AG04450 (cell line): ENCODE results near the gene ARHGAP42. TPM values are rescaled to one million over a fixed set of nuclear protein-coding genes. Genes with fewer than 3 reads are reported as not detected.

ENCODE experiments used
- CTCF ChIA-PET: fragments of 300-600, 350-600 bp; formaldehyde crosslinking; extraction: SDS; loops from one replicate; lab custom pipeline; 2022; ENCODE audit warnings: antibody characterized with exemption, inconsistent platforms; lab: Charles Lee
- POLR2A ChIA-PET: fragments of 350-600 bp; formaldehyde crosslinking; extraction: SDS; loops from one replicate; lab custom pipeline; 2021; ENCODE audit warnings: antibody characterized with exemption, inconsistent platforms; lab: Yijun Ruan, JAX
- DNase-seq: peaks from one replicate; pipeline ENCODE4 v3.0.0-alpha.2; 2011; ENCODE audit warnings: low read depth, low spot score
- H3K27ac ChIP-seq: one replicate; pipeline ENCODE4 v1.5.1; 2012; ENCODE audit warnings: low read depth, low read length, control low read depth
- H3K27me3 ChIP-seq: one replicate; pipeline ENCODE4 v1.6.0; 2012; ENCODE audit warnings: low read length; ENCODE audit not compliant: control insufficient read depth, insufficient read depth
- H3K4me3 ChIP-seq: 2 replicates; pipeline ENCODE4 v1.5.1; 2011; ENCODE audit warnings: mild to moderate bottlenecking, low read depth, low read length, control low read depth
- H3K9me3 ChIP-seq: 2 replicates; pipeline ENCODE4 v1.5.1; 2012; ENCODE audit warnings: low read length; ENCODE audit not compliant: control insufficient read depth, insufficient read depth
- polyA plus RNA-seq: library from polyadenylated mRNA; depleted of rRNA; stranded (reverse); fragments of >200 nt; gene quantifications from 2 replicates; pipeline ENCODE4 v1.2.3, GENCODE V29; 2011
- TF ChIP-seq, protein P1 (sequence below): IDR thresholded peaks from 2 replicates; pipeline ENCODE4 v1.5.1; 2011; ENCODE audit warnings: low read depth, low read length, control low read depth, inconsistent platforms

The ARHGAP42 gene
- polyA plus RNA-seq, 1 experiment, result 9.0 TPM

DNA sequence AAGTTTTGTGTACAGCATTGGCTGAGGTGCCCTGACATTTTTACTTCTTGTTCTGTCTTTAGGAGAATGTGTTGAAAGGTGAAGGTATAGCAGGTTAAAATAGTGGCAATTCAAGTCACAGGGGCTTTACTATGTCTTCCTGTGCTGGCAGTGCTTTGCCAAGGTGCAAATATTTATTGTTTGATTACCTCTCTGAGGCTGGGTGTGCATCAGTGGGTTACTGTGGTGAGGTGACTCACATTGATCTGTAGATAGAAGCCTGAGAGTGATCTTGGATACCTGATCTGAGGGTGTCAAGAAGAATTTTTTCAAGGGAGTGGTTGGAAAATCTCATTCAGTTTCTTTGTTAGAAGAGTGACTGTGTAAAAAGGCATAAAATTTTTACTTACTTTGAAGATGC is 90.0 kb downstream of the ARHGAP42 start:
- Histone ChIP-seq H3K27me3 (no peaks in the 10 kb centered on the region), H3K27ac (no peak overlapping the region), H3K9me3 (no peaks in the 10 kb centered on the region), H3K4me3 (no peak overlapping the region)
- TF ChIP-seq, protein P1, sequence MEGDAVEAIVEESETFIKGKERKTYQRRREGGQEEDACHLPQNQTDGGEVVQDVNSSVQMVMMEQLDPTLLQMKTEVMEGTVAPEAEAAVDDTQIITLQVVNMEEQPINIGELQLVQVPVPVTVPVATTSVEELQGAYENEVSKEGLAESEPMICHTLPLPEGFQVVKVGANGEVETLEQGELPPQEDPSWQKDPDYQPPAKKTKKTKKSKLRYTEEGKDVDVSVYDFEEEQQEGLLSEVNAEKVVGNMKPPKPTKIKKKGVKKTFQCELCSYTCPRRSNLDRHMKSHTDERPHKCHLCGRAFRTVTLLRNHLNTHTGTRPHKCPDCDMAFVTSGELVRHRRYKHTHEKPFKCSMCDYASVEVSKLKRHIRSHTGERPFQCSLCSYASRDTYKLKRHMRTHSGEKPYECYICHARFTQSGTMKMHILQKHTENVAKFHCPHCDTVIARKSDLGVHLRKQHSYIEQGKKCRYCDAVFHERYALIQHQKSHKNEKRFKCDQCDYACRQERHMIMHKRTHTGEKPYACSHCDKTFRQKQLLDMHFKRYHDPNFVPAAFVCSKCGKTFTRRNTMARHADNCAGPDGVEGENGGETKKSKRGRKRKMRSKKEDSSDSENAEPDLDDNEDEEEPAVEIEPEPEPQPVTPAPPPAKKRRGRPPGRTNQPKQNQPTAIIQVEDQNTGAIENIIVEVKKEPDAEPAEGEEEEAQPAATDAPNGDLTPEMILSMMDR, result no peak
- ChIA-PET POLR2A (interaction anchor here (0.7 kb wide), 1 partner anchor 18 kb away, joined by 5 read pairs; no protein-coding TSS in a partner anchor), CTCF (interaction anchor here (0.6 kb wide), 2 partner anchors 18 to 85 kb away, joined by 3 to 4 read pairs; no protein-coding TSS in a partner anchor)
- no peak for DNase-seq

DNA sequence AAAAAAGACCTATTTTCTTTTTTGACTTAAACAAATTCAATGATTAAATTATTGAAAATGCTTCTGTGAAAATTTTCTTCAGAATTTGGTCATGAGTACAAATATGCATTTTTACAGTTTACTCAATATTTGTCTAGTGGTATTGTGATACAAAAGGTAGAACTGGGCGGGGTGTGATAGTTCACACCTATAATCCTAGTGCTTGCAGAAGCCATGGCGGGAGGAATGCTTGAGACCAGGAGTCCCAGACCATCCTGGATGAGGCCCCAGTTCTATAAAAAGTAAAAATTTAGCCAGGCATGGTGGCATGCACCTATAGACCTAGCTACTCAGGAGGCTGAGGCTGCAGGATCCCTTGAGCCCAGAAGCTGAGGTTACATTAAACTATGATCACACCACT is 90.6 kb downstream of the ARHGAP42 start:
- no peaks in the 10 kb centered on the region for H3K9me3 ChIP-seq
- H3K4me3 ChIP-seq, result no peak overlapping the region
- H3K27ac ChIP-seq, result no peak overlapping the region
- ChIA-PET CTCF (no interaction called here), POLR2A (no interaction called here)
- no peaks in the 10 kb centered on the region for H3K27me3 ChIP-seq
- DNase-seq, result no peak
- TF ChIP-seq, protein P1, result no peak

DNA sequence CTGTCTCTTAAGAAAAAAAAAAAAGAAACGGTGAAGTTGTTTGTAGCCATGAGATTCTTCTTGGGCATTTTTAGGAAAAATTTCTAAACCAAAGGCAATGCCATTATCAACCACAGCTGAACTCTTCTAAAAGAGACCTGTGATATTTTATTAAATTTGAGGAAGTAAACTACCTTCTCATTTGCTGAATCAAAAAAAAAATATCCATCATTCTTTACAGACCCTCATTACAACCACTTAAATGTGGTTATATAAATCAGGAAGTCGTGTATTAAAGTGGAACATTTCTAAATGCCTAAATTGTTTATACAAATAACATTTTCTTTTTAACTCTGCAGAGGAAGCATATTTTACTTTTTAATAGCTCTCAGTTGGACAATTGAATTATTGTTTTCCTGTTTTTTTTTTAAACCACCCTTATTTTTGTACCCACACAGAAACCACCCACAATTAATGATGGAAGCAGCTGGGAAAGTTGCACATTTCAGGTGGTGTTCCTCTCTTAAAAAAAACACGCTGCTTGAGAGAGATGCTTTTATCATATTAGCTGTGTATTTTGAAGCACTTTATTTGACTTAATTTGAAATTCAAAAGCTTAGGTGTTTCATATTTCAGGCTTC is 91.2 kb downstream of the ARHGAP42 start:
- CTCF ChIA-PET, result no interaction called here
- no peaks in the 10 kb centered on the region for H3K27me3 ChIP-seq
- POLR2A ChIA-PET, result no interaction called here
- no peaks in the 10 kb centered on the region for H3K9me3 ChIP-seq
- TF ChIP-seq, protein P1, result no peak
- no peak overlapping the region for H3K27ac ChIP-seq
- H3K4me3 ChIP-seq, result no peak overlapping the region
- no peak for DNase-seq

DNA sequence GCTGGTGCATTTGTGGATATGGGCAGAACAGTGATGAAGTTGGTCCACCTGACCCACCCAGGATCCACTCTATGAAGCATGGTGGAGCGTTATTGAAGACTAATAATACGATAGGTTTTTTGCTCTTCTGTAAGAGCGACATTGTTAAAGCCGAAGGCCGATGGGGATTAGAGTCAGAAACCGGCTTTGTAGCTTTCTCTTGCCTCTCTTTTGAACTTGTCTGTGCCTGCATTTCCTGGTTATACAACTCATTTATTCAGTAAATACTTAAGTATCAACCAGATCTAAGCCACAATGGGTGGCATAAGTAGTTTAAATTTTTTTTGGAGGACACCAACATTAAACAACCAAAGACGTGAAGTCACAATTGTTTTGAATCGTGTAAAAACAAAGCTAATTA is 93.4 kb downstream of the ARHGAP42 start:
- CTCF ChIA-PET, result no interaction called here
- DNase-seq, result no peak
- Histone ChIP-seq H3K9me3 (no peaks in the 10 kb centered on the region), H3K4me3 (no peak overlapping the region), H3K27ac (no peak overlapping the region), H3K27me3 (no peaks in the 10 kb centered on the region)
- TF ChIP-seq, protein P1, result no peak
- POLR2A ChIA-PET, result no interaction called here

DNA sequence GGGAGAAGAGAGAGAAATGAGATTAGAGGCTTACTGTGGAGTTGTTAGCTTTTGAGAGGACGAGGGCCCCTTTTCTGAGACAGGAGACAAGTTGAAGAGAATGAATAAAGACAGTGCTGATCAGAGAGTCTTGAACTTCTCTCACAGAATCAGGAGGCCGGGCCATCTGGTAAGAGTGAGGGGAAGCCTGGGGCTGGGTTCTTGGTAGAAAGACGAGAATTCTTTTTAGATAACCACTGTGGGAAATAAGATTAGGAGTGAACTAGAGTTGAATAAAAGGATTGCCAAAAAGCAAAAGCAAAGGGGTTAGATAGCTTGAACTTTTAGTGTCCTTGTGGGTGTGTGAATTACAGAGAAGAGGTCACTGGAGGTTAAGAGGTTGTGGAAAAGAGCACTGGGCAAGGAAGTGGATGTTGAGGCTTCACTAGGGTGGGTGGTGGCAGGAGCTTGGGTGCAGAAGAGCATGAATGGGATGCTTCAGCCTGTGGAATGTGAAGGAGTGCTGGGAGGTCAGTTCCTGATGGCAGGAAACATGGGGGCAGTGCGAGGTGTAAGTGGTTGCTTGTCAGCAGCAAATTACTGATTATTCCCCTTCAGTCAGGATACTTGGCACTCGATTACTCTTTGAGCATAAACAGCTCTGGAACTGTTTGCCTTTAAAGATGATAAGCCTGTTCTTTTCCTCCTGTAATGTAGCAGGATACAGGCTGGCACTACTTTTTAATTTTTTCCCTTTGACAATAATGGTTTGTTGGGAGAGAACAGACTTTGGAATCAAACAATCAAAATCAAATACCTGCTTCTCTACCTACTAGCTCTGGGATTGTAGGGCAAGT is 98.3 kb downstream of the ARHGAP42 start:
- DNase-seq, result no peak
- CTCF ChIA-PET, result no interaction called here
- no peaks in the 10 kb centered on the region for H3K27me3 ChIP-seq
- TF ChIP-seq, protein P1, result no peak
- POLR2A ChIA-PET, result no interaction called here
- no peak overlapping the region for H3K27ac ChIP-seq
- H3K4me3 ChIP-seq, result no peak overlapping the region
- H3K9me3 ChIP-seq, result no peaks in the 10 kb centered on the region
